H9 (cell line): ENCODE results near the gene OR52N5. TPM values are rescaled to one million over a fixed set of nuclear protein-coding genes. Genes with fewer than 3 reads are reported as not detected.

Experiments
- DNase-seq: peaks from one replicate; pipeline ENCODE4 v3.0.0-alpha.2; 2017
- H2AFZ ChIP-seq: one replicate; pipeline ENCODE4 v1.6.1; 2013; ENCODE audit warnings: mild to moderate bottlenecking, low read length, control low read depth, moderate library complexity
- H2AK5ac ChIP-seq: 2 replicates; pipeline ENCODE4 v1.6.1; 2013; ENCODE audit warnings: low read length, control low read depth, mixed read lengths; ENCODE audit not compliant: insufficient read length
- H2BK120ac ChIP-seq: one replicate; pipeline ENCODE4 v1.6.1; 2013; ENCODE audit warnings: low read depth, mild to moderate bottlenecking, low read length, control low read depth, inconsistent platforms; ENCODE audit not compliant: poor library complexity, severe bottlenecking
- H2BK12ac ChIP-seq: 2 replicates; pipeline ENCODE4 v1.6.1; 2013; ENCODE audit warnings: low read length, control low read depth, mixed read lengths, low read depth; ENCODE audit not compliant: insufficient read length
- H2BK15ac ChIP-seq: 2 replicates; pipeline ENCODE4 v1.6.1; 2013; ENCODE audit warnings: low read depth, low read length, control low read depth
- H2BK20ac ChIP-seq: one replicate; pipeline ENCODE4 v1.6.1; 2013; ENCODE audit warnings: low read depth, mild to moderate bottlenecking, low read length, control low read depth, inconsistent platforms; ENCODE audit not compliant: poor library complexity, severe bottlenecking
- H2BK5ac ChIP-seq: 2 replicates; pipeline ENCODE4 v1.6.1; 2013; ENCODE audit warnings: low read length, control low read depth, mixed read lengths; ENCODE audit not compliant: insufficient read length
- H3K14ac ChIP-seq: 2 replicates; pipeline ENCODE4 v1.6.1; 2013; ENCODE audit warnings: low read length, control low read depth; ENCODE audit not compliant: insufficient read depth
- H3K18ac ChIP-seq: 2 replicates; pipeline ENCODE4 v1.6.1; 2013; ENCODE audit warnings: low read depth, mild to moderate bottlenecking, mixed read lengths, low read length, control low read depth; ENCODE audit not compliant: insufficient read length
- H3K23ac ChIP-seq: 2 replicates; pipeline ENCODE4 v1.6.1; 2013; ENCODE audit warnings: low read length, control low read depth, mixed read lengths, low read depth; ENCODE audit not compliant: insufficient read length
- H3K23me2 ChIP-seq: 2 replicates; pipeline ENCODE4 v1.6.1; 2013; ENCODE audit warnings: low read depth, mild to moderate bottlenecking, mixed read lengths, low read length, control low read depth; ENCODE audit not compliant: insufficient read length, poor library complexity, severe bottlenecking
- H3K27ac ChIP-seq: 2 replicates; pipeline ENCODE4 v1.5.1; 2013; ENCODE audit warnings: low read length, control low read depth, mixed read lengths, low read depth; ENCODE audit not compliant: insufficient read length
- H3K27me3 ChIP-seq: 2 replicates; pipeline ENCODE4 v1.6.1; 2013; ENCODE audit warnings: low read length, control low read depth, inconsistent platforms; ENCODE audit not compliant: insufficient read depth
- H3K4ac ChIP-seq: 2 replicates; pipeline ENCODE4 v1.6.1; 2013; ENCODE audit warnings: low read depth, mild to moderate bottlenecking, control low read depth, inconsistent platforms, low read length, moderate library complexity
- H3K4me1 ChIP-seq: 2 replicates; pipeline ENCODE4 v1.6.1; 2013; ENCODE audit warnings: low read length, control low read depth, inconsistent platforms; ENCODE audit not compliant: insufficient read depth
- H3K4me2 ChIP-seq: 2 replicates; pipeline ENCODE4 v1.6.1; 2013; ENCODE audit warnings: low read length, control low read depth, mixed read lengths; ENCODE audit not compliant: insufficient read length, insufficient read depth
- H3K56ac ChIP-seq: 2 replicates; pipeline ENCODE4 v1.6.1; 2013; ENCODE audit warnings: low read depth, mild to moderate bottlenecking, mixed read lengths, low read length, control low read depth; ENCODE audit not compliant: insufficient read length
- H3K79me1 ChIP-seq: 2 replicates; pipeline ENCODE4 v1.6.1; 2013; ENCODE audit warnings: low read depth, mild to moderate bottlenecking, moderate library complexity, low read length, control low read depth, inconsistent platforms; ENCODE audit not compliant: insufficient read depth, poor library complexity, severe bottlenecking
- H3K79me2 ChIP-seq: 2 replicates; pipeline ENCODE4 v1.6.1; 2013; ENCODE audit warnings: low read length, control low read depth, inconsistent platforms; ENCODE audit not compliant: insufficient read depth
- H3K9ac ChIP-seq: 2 replicates; pipeline ENCODE4 v1.6.1; 2013; ENCODE audit warnings: low read length, control low read depth, mixed read lengths; ENCODE audit not compliant: insufficient read length; ENCODE audit errors: extremely low read depth
- H3K9me3 ChIP-seq: one replicate; pipeline ENCODE4 v1.6.1; 2013; ENCODE audit warnings: low read depth, low read length, inconsistent platforms; ENCODE audit not compliant: control insufficient read depth
- H3T11ph ChIP-seq: one replicate; pipeline ENCODE4 v1.6.1; 2013; ENCODE audit warnings: mild to moderate bottlenecking, low read length, control low read depth, inconsistent platforms
- H4K20me1 ChIP-seq: one replicate; pipeline ENCODE4 v1.6.1; 2013; ENCODE audit not compliant: control insufficient read depth, insufficient read length, insufficient read depth
- H4K5ac ChIP-seq: 2 replicates; pipeline ENCODE4 v1.6.1; 2013; ENCODE audit warnings: low read depth, mild to moderate bottlenecking, mixed read lengths, low read length, control low read depth; ENCODE audit not compliant: insufficient read length
- H4K8ac ChIP-seq: replicated peaks from 2 replicates; pipeline ENCODE4 v1.6.1; 2013; ENCODE audit warnings: low read length, control low read depth, mixed read lengths, low read depth; ENCODE audit not compliant: insufficient read length
- H4K91ac ChIP-seq: 2 replicates; pipeline ENCODE4 v1.6.1; 2013; ENCODE audit warnings: low read depth, mild to moderate bottlenecking, moderate library complexity, mixed read lengths, low read length, control low read depth; ENCODE audit not compliant: insufficient read length
- H3K27ac Mint-ChIP-seq, 3 experiments: 2 replicates in 2 of 3; 3 replicates in 1 of 3; pipeline ENCODE4 v1.8.0; 2020 to 2021; ENCODE audit warnings: mixed read lengths in 3 of 3, mild to moderate bottlenecking in 1 of 3, moderate library complexity in 1 of 3
- H3K27me3 Mint-ChIP-seq: 2 replicates; pipeline ENCODE4 v1.8.0; 2021; ENCODE audit warnings: low read depth, mild to moderate bottlenecking, moderate library complexity, mixed read lengths
- H3K36me3 Mint-ChIP-seq, 3 experiments: 2 replicates in 2 of 3; 3 replicates in 1 of 3; pipeline ENCODE4 v1.8.0; 2020 to 2021; ENCODE audit warnings: low read depth in 3 of 3, mixed read lengths in 3 of 3; ENCODE audit not compliant: insufficient read depth in 1 of 3
- H3K4me1 Mint-ChIP-seq, 2 experiments: 2 replicates each; pipeline ENCODE4 v1.8.0; 2020; ENCODE audit warnings: mixed read lengths in 2 of 2
- H3K4me3 Mint-ChIP-seq, 2 experiments: 2 replicates in 1 of 2; 3 replicates in 1 of 2; pipeline ENCODE4 v1.8.0; 2020 to 2021; ENCODE audit warnings: mild to moderate bottlenecking in 2 of 2, mixed read lengths in 2 of 2, moderate library complexity in 1 of 2
- H3K9me3 Mint-ChIP-seq, 2 experiments: 2 replicates in 1 of 2; 3 replicates in 1 of 2; pipeline ENCODE4 v1.8.0; 2020; ENCODE audit warnings: mild to moderate bottlenecking in 2 of 2, mixed read lengths in 2 of 2, moderate library complexity in 1 of 2
- WGBS: extraction: QIAGEN DNeasy Blood & Tissue Kit; methylation state at CpG from one replicate; pipeline ENCODE4 v1.1.7; 2013; ENCODE audit warnings: missing lambda C conversion rate, low lambda C conversion rate, mixed read lengths; ENCODE audit not compliant: insufficient read length; ENCODE audit errors: extremely low coverage; 5-methylcytosine and 5-hydroxymethylcytosine counted together
- total RNA-seq: library from RNA; stranded (reverse); gene quantifications from 2 replicates; pipeline ENCODE4 v1.2.1, GENCODE V29; 2021
- TF ChIP-seq, protein P1 (sequence below): fragments of 200-600 bp; sonication (generic); conservative IDR thresholded peaks from 3 replicates; pipeline ENCODE4 v1.8.0; 2021; ENCODE audit warnings: antibody characterized with exemption, mild to moderate bottlenecking

Gene OR52N5
- total RNA-seq, 1 experiment from 2014 or later, result not detected

DNA sequence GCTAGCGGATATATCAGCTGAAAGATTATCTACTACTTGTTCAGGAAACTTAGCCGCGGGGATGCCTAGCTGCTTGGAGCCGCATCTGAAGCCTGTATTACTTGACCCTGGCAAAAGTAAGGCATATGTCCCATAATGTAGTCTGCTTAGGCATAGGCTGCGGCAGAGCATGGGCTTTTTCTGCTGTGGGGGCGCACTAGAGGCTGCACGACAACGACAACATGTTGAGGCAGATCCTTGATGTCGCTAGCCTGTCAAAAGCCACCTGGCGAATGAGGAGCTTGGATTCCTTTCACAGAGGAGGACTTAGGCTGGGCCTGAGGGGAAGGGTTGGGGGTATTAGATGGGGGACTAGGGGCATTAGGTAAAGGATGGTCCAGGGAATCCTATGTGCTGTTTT is 24.4 kb upstream of the OR52N5 start:
- H2BK5ac ChIP-seq, result no peak overlapping the region
- H4K20me1 ChIP-seq, result no peaks in the 10 kb centered on the region
- no peak overlapping the region for H3K27ac Mint-ChIP-seq
- no peaks in the 10 kb centered on the region for H3K4me1 ChIP-seq
- peaks cover 7 to 12% of the 10 kb centered on the region in 2 experiments; a peak in 4 of 5 replicates for H3K9me3 Mint-ChIP-seq
- peaks cover 0 to 6% (median 2%) of the 10 kb centered on the region in 3 experiments; a peak in 4 of 7 replicates for H3K36me3 Mint-ChIP-seq
- H3K27me3 Mint-ChIP-seq, result peaks cover 2% of the 10 kb centered on the region; the same call in 1 of the 2 replicates
- no peaks in the 10 kb centered on the region for H3K79me2 ChIP-seq
- DNase-seq, result peak; percentile 73
- no peak overlapping the region for H3T11ph ChIP-seq
- H3K27ac ChIP-seq, result no peak overlapping the region
- no peak overlapping the region for H3K14ac ChIP-seq
- no peak overlapping the region for H3K9ac ChIP-seq
- no peak overlapping the region for H3K4ac ChIP-seq
- no peak overlapping the region for H2BK120ac ChIP-seq
- no peak overlapping the region for H2BK15ac ChIP-seq
- H3K79me1 ChIP-seq, result no peaks in the 10 kb centered on the region
- TF ChIP-seq, protein P1, sequence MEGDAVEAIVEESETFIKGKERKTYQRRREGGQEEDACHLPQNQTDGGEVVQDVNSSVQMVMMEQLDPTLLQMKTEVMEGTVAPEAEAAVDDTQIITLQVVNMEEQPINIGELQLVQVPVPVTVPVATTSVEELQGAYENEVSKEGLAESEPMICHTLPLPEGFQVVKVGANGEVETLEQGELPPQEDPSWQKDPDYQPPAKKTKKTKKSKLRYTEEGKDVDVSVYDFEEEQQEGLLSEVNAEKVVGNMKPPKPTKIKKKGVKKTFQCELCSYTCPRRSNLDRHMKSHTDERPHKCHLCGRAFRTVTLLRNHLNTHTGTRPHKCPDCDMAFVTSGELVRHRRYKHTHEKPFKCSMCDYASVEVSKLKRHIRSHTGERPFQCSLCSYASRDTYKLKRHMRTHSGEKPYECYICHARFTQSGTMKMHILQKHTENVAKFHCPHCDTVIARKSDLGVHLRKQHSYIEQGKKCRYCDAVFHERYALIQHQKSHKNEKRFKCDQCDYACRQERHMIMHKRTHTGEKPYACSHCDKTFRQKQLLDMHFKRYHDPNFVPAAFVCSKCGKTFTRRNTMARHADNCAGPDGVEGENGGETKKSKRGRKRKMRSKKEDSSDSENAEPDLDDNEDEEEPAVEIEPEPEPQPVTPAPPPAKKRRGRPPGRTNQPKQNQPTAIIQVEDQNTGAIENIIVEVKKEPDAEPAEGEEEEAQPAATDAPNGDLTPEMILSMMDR, result peak; percentile 27; the same call in 1 of the 3 replicates
- WGBS, result no CpG with 5 or more reads among the region's 10 CpGs
- H3K4me1 Mint-ChIP-seq, result peaks cover 18 to 22% of the 10 kb centered on the region in 2 experiments
- H3K23me2 ChIP-seq, result no peaks in the 10 kb centered on the region
- H4K91ac ChIP-seq, result no peak overlapping the region
- no peaks in the 10 kb centered on the region for H3K27me3 ChIP-seq
- H3K18ac ChIP-seq, result no peak overlapping the region
- H2BK12ac ChIP-seq, result no peak overlapping the region
- H4K5ac ChIP-seq, result no peak overlapping the region
- H2BK20ac ChIP-seq, result no peak overlapping the region
- H3K56ac ChIP-seq, result no peak overlapping the region
- H3K4me2 ChIP-seq, result no peak overlapping the region
- no peaks in the 10 kb centered on the region for H3K9me3 ChIP-seq
- no peak overlapping the region for H2AFZ ChIP-seq
- H3K4me3 Mint-ChIP-seq, result no peak overlapping the region; a peak in 1 of 5 replicates
- H3K23ac ChIP-seq, result no peak overlapping the region
- H4K8ac ChIP-seq, result no peak overlapping the region
- no peak overlapping the region for H2AK5ac ChIP-seq
